NCI-H2196 (cell line): Measurements from ENCODE around the gene PDE11A.
"Not testable (repeated sequence)": the region's sequence is repeated elsewhere in the genome, so short reads cannot be mapped to it uniquely, and the experiment has no call there.

ENCODE experiments used
- DNase-seq: peaks from one replicate; lab custom pipeline; 2025; ENCODE audit not compliant: unreplicated experiment; lab: John Stamatoyannopoulos, UW

The PDE11A gene

GRCh38 chr2:178074123-178075005, 1.8 kb upstream of the PDE11A start:
- DNase-seq = no peak

GRCh38 chr2:178072000-178072382, 586 bp downstream of the PDE11A start:
- no peak for DNase-seq

- DNase-seq = no peak
Measured at GRCh38 chr2:178070824-178071223, 1.8 kb downstream of the PDE11A start.

GRCh38 chr2:178069551-178069950, 3.0 kb downstream of the PDE11A start:
- DNase-seq = no peak

- no peak for DNase-seq
Measured at GRCh38 chr2:178068823-178069454, 3.6 kb downstream of the PDE11A start.

GRCh38 chr2:178066890-178067669, 5.5 kb downstream of the PDE11A start:
- no peak for DNase-seq

- DNase-seq = no peak
Measured at GRCh38 chr2:178066324-178066723, 6.3 kb downstream of the PDE11A start.

- DNase-seq = no peak
Measured at GRCh38 chr2:178059681-178060080, 12.9 kb downstream of the PDE11A start.

- DNase-seq = no peak
Measured at GRCh38 chr2:178059111-178059510, 13.5 kb downstream of the PDE11A start.

- no peak for DNase-seq
Measured at GRCh38 chr2:178057179-178057680, 15.3 kb downstream of the PDE11A start.

GRCh38 chr2:178056345-178056744, 16.2 kb downstream of the PDE11A start:
- no peak for DNase-seq

GRCh38 chr2:178051257-178051656, 21.3 kb downstream of the PDE11A start:
- not testable (repeated sequence) for DNase-seq

GRCh38 chr2:178047391-178047790, 25.2 kb downstream of the PDE11A start:
- no peak for DNase-seq

- DNase-seq = no peak
Measured at GRCh38 chr2:178044836-178045235, 27.7 kb downstream of the PDE11A start.

GRCh38 chr2:178043266-178043665, 29.3 kb downstream of the PDE11A start:
- DNase-seq = no peak

- not testable (repeated sequence) for DNase-seq
Measured at GRCh38 chr2:178033583-178033982, 39.0 kb downstream of the PDE11A start.

- DNase-seq = no peak
Measured at GRCh38 chr2:178029342-178029741, 43.2 kb downstream of the PDE11A start.

GRCh38 chr2:178025551-178026185, 46.9 kb downstream of the PDE11A start:
- DNase-seq = no peak

GRCh38 chr2:178018141-178018540, 54.4 kb downstream of the PDE11A start:
- no peak for DNase-seq

- DNase-seq = no peak
Measured at GRCh38 chr2:178016612-178017011, 56.0 kb downstream of the PDE11A start.

GRCh38 chr2:178012639-178013038, 59.9 kb downstream of the PDE11A start:
- DNase-seq = no peak
